ENCODE data around the gene STK10. TPM values are rescaled to one million over a fixed set of nuclear protein-coding genes. Genes with fewer than 3 reads are reported as not detected.

Gene STK10
- total and polyA plus RNA-seq, 2 donors (not counting 1 experiment from before 2014, with no cell fraction given), result 97.9 to 253 TPM

GRCh38 chr5:172077664-172078425 lies 110.2 kb downstream of the STK10 start:
- H3K79me2 ChIP-seq (ENCODE audit: control insufficient read depth, insufficient read depth, low read length), result peaks cover 5% of the 10 kb centered on the region
- Mint-ChIP-seq H3K4me3 (no peak overlapping the region), H3K9me3 (ENCODE audit: insufficient read depth) (no peaks in the 10 kb centered on the region), H3K27me3 (no peaks in the 10 kb centered on the region), H3K4me1 (no peaks in the 10 kb centered on the region), H3K27ac (no peak overlapping the region)
- H2AFZ ChIP-seq (ENCODE audit: insufficient read depth, low read depth, low read length, poor library complexity, severe bottlenecking), result no peak overlapping the region
- H3K9me3 ChIP-seq (ENCODE audit: control extremely low read depth in 1 of 3, control insufficient read depth in 2 of 3, insufficient read depth in 1 of 3, low read length in 2 of 3), result no peaks in the 10 kb centered on the region
- H3K4me1 ChIP-seq (ENCODE audit: control insufficient read depth in 2 of 2, insufficient read depth in 2 of 2, low read length in 2 of 2), result no peaks in the 10 kb centered on the region
- POLR2A ChIA-PET, result no interaction called here
- DNase-seq, result no peak
- no peak overlapping the region for H3K9ac ChIP-seq (ENCODE audit: low read length)
- WGBS (ENCODE audit: insufficient coverage), result 100% methylated on average over 7 of the region's 9 CpGs
- ATAC-seq (ENCODE audit: low read depth), result no peak
- intact Hi-C loops (cut with micrococcal nuclease), result no loop called here
- H3K36me3 ChIP-seq (replicated peaks in 1 of 2; ENCODE audit: control extremely low read depth in 1 of 2, control insufficient read depth in 1 of 2, extremely low read depth in 1 of 2, insufficient read depth in 2 of 2, low read length in 1 of 2), result peaks cover 4 to 76% of the 10 kb centered on the region in 2 experiments
- CTCF ChIA-PET, result interaction anchor here (1.2 kb wide), 1 partner anchor 28 kb away, joined by 3 read pairs; no protein-coding TSS in a partner anchor
- H3K4me3 ChIP-seq (ENCODE audit: control extremely low read depth in 1 of 5, extremely low read depth in 1 of 5, insufficient read depth in 1 of 5, low read depth in 2 of 5, low read length in 4 of 5), result no peak overlapping the region
- H3K27ac ChIP-seq (ENCODE audit: low read length in 2 of 2), result no peak overlapping the region
- no peaks in the 10 kb centered on the region for H3K27me3 ChIP-seq (replicated peaks in 1 of 4; ENCODE audit: control extremely low read depth in 1 of 4, control insufficient read depth in 3 of 4, insufficient read depth in 4 of 4, low read length in 3 of 4)
- H4K20me1 ChIP-seq (ENCODE audit: control insufficient read depth, insufficient read depth, low read length, poor library complexity, severe bottlenecking), result no peaks in the 10 kb centered on the region
- no peak for TF ChIP-seq EZH2 (IDR thresholded peaks at IDR 0.05; ENCODE audit: borderline replicate concordance, insufficient read depth, low read depth, low read length, poor library complexity, severe bottlenecking)
- TF ChIP-seq, protein P1, sequence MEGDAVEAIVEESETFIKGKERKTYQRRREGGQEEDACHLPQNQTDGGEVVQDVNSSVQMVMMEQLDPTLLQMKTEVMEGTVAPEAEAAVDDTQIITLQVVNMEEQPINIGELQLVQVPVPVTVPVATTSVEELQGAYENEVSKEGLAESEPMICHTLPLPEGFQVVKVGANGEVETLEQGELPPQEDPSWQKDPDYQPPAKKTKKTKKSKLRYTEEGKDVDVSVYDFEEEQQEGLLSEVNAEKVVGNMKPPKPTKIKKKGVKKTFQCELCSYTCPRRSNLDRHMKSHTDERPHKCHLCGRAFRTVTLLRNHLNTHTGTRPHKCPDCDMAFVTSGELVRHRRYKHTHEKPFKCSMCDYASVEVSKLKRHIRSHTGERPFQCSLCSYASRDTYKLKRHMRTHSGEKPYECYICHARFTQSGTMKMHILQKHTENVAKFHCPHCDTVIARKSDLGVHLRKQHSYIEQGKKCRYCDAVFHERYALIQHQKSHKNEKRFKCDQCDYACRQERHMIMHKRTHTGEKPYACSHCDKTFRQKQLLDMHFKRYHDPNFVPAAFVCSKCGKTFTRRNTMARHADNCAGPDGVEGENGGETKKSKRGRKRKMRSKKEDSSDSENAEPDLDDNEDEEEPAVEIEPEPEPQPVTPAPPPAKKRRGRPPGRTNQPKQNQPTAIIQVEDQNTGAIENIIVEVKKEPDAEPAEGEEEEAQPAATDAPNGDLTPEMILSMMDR (IDR thresholded peaks at IDR 0.05), result no peak
- H3K4me2 ChIP-seq (replicated peaks; ENCODE audit: low read depth, low read length, poor library complexity, severe bottlenecking), result no peak overlapping the region

- ATAC-seq (ENCODE audit: low read depth) (no peak), DNase-seq (no peak)
- peaks cover 7% of the 10 kb centered on the region for H3K79me2 ChIP-seq (ENCODE audit: control insufficient read depth, insufficient read depth, low read length)
- peaks cover 2% of the 10 kb centered on the region for H3K4me1 Mint-ChIP-seq
- no peak overlapping the region for H3K27ac ChIP-seq (ENCODE audit: low read length in 2 of 2)
- WGBS (ENCODE audit: insufficient coverage), result 76% methylated on average over 10 of the region's 10 CpGs
- ChIA-PET POLR2A (no interaction called here), CTCF (no interaction called here)
- peaks cover 1% of the 10 kb centered on the region for H4K20me1 ChIP-seq (ENCODE audit: control insufficient read depth, insufficient read depth, low read length, poor library complexity, severe bottlenecking)
- H3K36me3 ChIP-seq (replicated peaks in 1 of 2; ENCODE audit: control extremely low read depth in 1 of 2, control insufficient read depth in 1 of 2, extremely low read depth in 1 of 2, insufficient read depth in 2 of 2, low read length in 1 of 2), result peaks cover 3 to 70% of the 10 kb centered on the region in 2 experiments
- H2AFZ ChIP-seq (ENCODE audit: insufficient read depth, low read depth, low read length, poor library complexity, severe bottlenecking), result no peak overlapping the region
- no peak overlapping the region for H3K4me3 ChIP-seq (ENCODE audit: control extremely low read depth in 1 of 5, extremely low read depth in 1 of 5, insufficient read depth in 1 of 5, low read depth in 2 of 5, low read length in 4 of 5)
- no peaks in the 10 kb centered on the region for H3K9me3 Mint-ChIP-seq (ENCODE audit: insufficient read depth)
- intact Hi-C loops (cut with micrococcal nuclease), result no loop called here
- no peak overlapping the region for H3K27ac Mint-ChIP-seq
- no peaks in the 10 kb centered on the region for H3K27me3 ChIP-seq (replicated peaks in 1 of 4; ENCODE audit: control extremely low read depth in 1 of 4, control insufficient read depth in 3 of 4, insufficient read depth in 4 of 4, low read length in 3 of 4)
- no peaks in the 10 kb centered on the region for H3K27me3 Mint-ChIP-seq
- no peak overlapping the region for H3K4me3 Mint-ChIP-seq
- H3K9me3 ChIP-seq (ENCODE audit: control extremely low read depth in 1 of 3, control insufficient read depth in 2 of 3, insufficient read depth in 1 of 3, low read length in 2 of 3), result no peaks in the 10 kb centered on the region
- no peak overlapping the region for H3K4me2 ChIP-seq (replicated peaks; ENCODE audit: low read depth, low read length, poor library complexity, severe bottlenecking)
- H3K4me1 ChIP-seq (ENCODE audit: control insufficient read depth in 2 of 2, insufficient read depth in 2 of 2, low read length in 2 of 2), result no peaks in the 10 kb centered on the region
- no peak overlapping the region for H3K9ac ChIP-seq (ENCODE audit: low read length)
- TF ChIP-seq, protein P1 (IDR thresholded peaks at IDR 0.05), result no peak
- TF ChIP-seq EZH2 (IDR thresholded peaks at IDR 0.05; ENCODE audit: borderline replicate concordance, insufficient read depth, low read depth, low read length, poor library complexity, severe bottlenecking), result no peak
Observed at GRCh38 chr5:172076761-172077244, 111.2 kb downstream of the STK10 start.
